Activated CD8-positive, alpha-beta memory T cell treated with anti-CD3 and anti-CD28 coated beads for 4 hours (primary cell): ENCODE measurements around the gene RTL1.

ENCODE experiments used
- DNase-seq, 2 donors: peaks; one replicate each; pipeline ENCODE4 v3.0.0-alpha.2; 2020; ENCODE audit warnings: low read depth in 2 of 2

RTL1 gene

GRCh38 chr14:100866666-100867630, 36.6 kb downstream of the RTL1 start:
- no peak for DNase-seq

GRCh38 chr14:100865682-100866591, 37.6 kb downstream of the RTL1 start:
- no peak for DNase-seq

- no peak for DNase-seq
Observed at GRCh38 chr14:100864960-100865681, 38.4 kb downstream of the RTL1 start.

GRCh38 chr14:100864206-100864605, 39.3 kb downstream of the RTL1 start:
- no peak for DNase-seq

- no peak for DNase-seq
Observed at GRCh38 chr14:100862793-100863192, 40.7 kb downstream of the RTL1 start.

- no peak for DNase-seq
Observed at GRCh38 chr14:100862277-100862676, 41.2 kb downstream of the RTL1 start.

GRCh38 chr14:100861937-100862247, 41.6 kb downstream of the RTL1 start:
- no peak for DNase-seq

GRCh38 chr14:100861188-100861936, 42.2 kb downstream of the RTL1 start:
- DNase-seq: no peak

- no peak for DNase-seq
Observed at GRCh38 chr14:100860556-100861187, 42.9 kb downstream of the RTL1 start.

- no peak for DNase-seq
Observed at GRCh38 chr14:100859781-100860180, 43.7 kb downstream of the RTL1 start.

- no peak for DNase-seq
Observed at GRCh38 chr14:100858838-100859220, 44.7 kb downstream of the RTL1 start.

- DNase-seq: no peak
Observed at GRCh38 chr14:100857923-100858837, 45.3 kb downstream of the RTL1 start.

GRCh38 chr14:100857233-100857922, 46.1 kb downstream of the RTL1 start:
- no peak for DNase-seq

- DNase-seq: no peak
Observed at GRCh38 chr14:100856056-100856950, 47.2 kb downstream of the RTL1 start.

GRCh38 chr14:100855256-100855930, 48.1 kb downstream of the RTL1 start:
- DNase-seq: no peak

GRCh38 chr14:100854435-100854834, 49.1 kb downstream of the RTL1 start:
- no peak for DNase-seq

GRCh38 chr14:100851946-100852620, 51.4 kb downstream of the RTL1 start:
- DNase-seq: no peak
